Ascending aorta (tissue), 2 donors: ENCODE measurements around the gene FBXW11. TPM values are rescaled to one million over a fixed set of nuclear protein-coding genes. Genes with fewer than 3 reads are reported as not detected.

ENCODE experiments used
- DNase-seq, 2 donors: peaks; one replicate each; pipeline ENCODE4 v3.0.0-alpha.2; 2019; ENCODE audit warnings: low spot score in 2 of 2
- H3K27ac ChIP-seq, 2 donors: fragments of 200-600 bp; sonication (generic); one replicate each; pipeline ENCODE4 v1.5.1; 2016 to 2017; ENCODE audit warnings: mild to moderate bottlenecking in 1 of 2
- H3K27me3 ChIP-seq: fragments of 200-600 bp; sonication (generic); one replicate; pipeline ENCODE4 v1.5.1; 2017
- H3K36me3 ChIP-seq, 2 donors: fragments of 200-600 bp; sonication (generic); one replicate each; pipeline ENCODE4 v1.5.1; 2016
- H3K4me1 ChIP-seq, 2 donors: fragments of 200-600 bp; sonication (generic); one replicate each; pipeline ENCODE4 v1.5.1; 2016 to 2017; ENCODE audit warnings: mild to moderate bottlenecking in 1 of 2
- H3K4me3 ChIP-seq, 2 donors: fragments of 200-600 bp; sonication (generic); one replicate each; pipeline ENCODE4 v1.5.1; 2016 to 2017; ENCODE audit warnings: mild to moderate bottlenecking in 1 of 2
- H3K9me3 ChIP-seq, 2 donors: fragments of 200-600 bp; sonication (generic); one replicate each; pipeline ENCODE4 v1.5.1; 2016
- CTCF ChIP-seq, 3 experiments: fragments of 200-600 bp in 2 of 3; fragments of 450-650 bp in 1 of 3; sonication (generic) in 2 of 3; IDR thresholded peaks; one replicate each; pipeline ENCODE4 v1.5.1; 2016 to 2019; ENCODE audit warnings: antibody characterized with exemption in 3 of 3, mild to moderate bottlenecking in 1 of 3, moderate library complexity in 1 of 3
- intact Hi-C: fragments of 100-400 bp; cut with DNase I; formaldehyde crosslinking; loops from one replicate; pipeline ENCODE4 v1.15.1; 2023
- total RNA-seq: library from RNA; depleted of rRNA; stranded (reverse); fragments of >200 nt; gene quantifications from one replicate; pipeline ENCODE4 v1.1.0, GENCODE V29; 2016

Gene FBXW11
- total RNA-seq, 1 donor from 2014 or later = 34.6 TPM

DNA sequence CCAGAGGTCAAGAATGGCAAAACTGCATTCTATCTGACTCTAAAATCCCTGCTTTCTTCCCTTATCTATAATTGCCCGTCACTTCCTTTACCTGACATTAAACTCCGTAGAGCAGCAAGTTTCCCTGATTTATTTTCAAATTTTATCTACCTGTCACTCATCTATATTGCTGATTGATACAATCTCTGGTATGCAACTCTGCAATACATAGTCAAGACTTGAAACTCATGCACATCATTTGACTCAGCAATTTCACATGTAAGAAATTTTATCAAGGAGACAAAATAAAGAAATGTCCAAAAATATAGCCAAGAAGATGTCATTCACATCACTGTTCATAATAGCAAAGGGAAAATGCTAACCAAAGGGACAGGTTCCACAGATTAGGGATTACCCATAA is 39.5 kb downstream of the FBXW11 start:
- no peaks in the 10 kb centered on the region for H3K27me3 ChIP-seq
- no peak overlapping the region for H3K27ac ChIP-seq
- no peak for TF ChIP-seq CTCF (IDR thresholded peaks at IDR 0.05)
- H3K4me1 ChIP-seq = peaks cover 0 to 16% of the 10 kb centered on the region in 2 donors
- H3K36me3 ChIP-seq = no peaks in the 10 kb centered on the region
- intact Hi-C loops = loop anchor here (10.0 kb wide), 1 partner anchor 52 kb away; no protein-coding TSS in a partner anchor
- no peaks in the 10 kb centered on the region for H3K9me3 ChIP-seq
- no peak overlapping the region for H3K4me3 ChIP-seq
- no peak for DNase-seq

- no peaks in the 10 kb centered on the region for H3K9me3 ChIP-seq
- H3K36me3 ChIP-seq = no peaks in the 10 kb centered on the region
- H3K27me3 ChIP-seq = no peaks in the 10 kb centered on the region
- no peak for DNase-seq
- H3K4me1 ChIP-seq = peaks cover 0 to 20% of the 10 kb centered on the region in 2 donors
- no peak for TF ChIP-seq CTCF (IDR thresholded peaks at IDR 0.05)
- no peak overlapping the region for H3K4me3 ChIP-seq
- intact Hi-C loops = loop anchor here (10.0 kb wide), 1 partner anchor 51 kb away; no protein-coding TSS in a partner anchor
- H3K27ac ChIP-seq = no peak overlapping the region
Measured at GRCh38 chr5:171966270-171966669, 40.2 kb downstream of the FBXW11 start.

GRCh38 chr5:171965745-171966144 is 40.7 kb downstream of the FBXW11 start:
- H3K4me1 ChIP-seq = peaks cover 0 to 21% of the 10 kb centered on the region in 2 donors
- TF ChIP-seq CTCF (IDR thresholded peaks at IDR 0.05) = no peak
- intact Hi-C loops = loop anchor here (10.0 kb wide), 1 partner anchor 51 kb away; no protein-coding TSS in a partner anchor

GRCh38 chr5:171963416-171963815 is 43.0 kb downstream of the FBXW11 start:
- DNase-seq = no peak
- H3K9me3 ChIP-seq = no peaks in the 10 kb centered on the region
- H3K27me3 ChIP-seq = no peaks in the 10 kb centered on the region
- H3K4me3 ChIP-seq = no peak overlapping the region
- intact Hi-C loops = loop anchor here (10.0 kb wide), 1 partner anchor 49 kb away; no protein-coding TSS in a partner anchor
- TF ChIP-seq CTCF (IDR thresholded peaks at IDR 0.05) = no peak
- no peak overlapping the region for H3K27ac ChIP-seq
- no peaks in the 10 kb centered on the region for H3K36me3 ChIP-seq
- peaks cover 0 to 21% of the 10 kb centered on the region in 2 donors for H3K4me1 ChIP-seq

More at GRCh38 chr5:171965745-171966144, 40.7 kb downstream of the FBXW11 start:
- Histone ChIP-seq H3K4me3 (no peak overlapping the region), H3K9me3 (no peaks in the 10 kb centered on the region), H3K36me3 (no peaks in the 10 kb centered on the region), H3K27ac (no peak overlapping the region), H3K27me3 (no peaks in the 10 kb centered on the region)
- no peak for DNase-seq

DNA sequence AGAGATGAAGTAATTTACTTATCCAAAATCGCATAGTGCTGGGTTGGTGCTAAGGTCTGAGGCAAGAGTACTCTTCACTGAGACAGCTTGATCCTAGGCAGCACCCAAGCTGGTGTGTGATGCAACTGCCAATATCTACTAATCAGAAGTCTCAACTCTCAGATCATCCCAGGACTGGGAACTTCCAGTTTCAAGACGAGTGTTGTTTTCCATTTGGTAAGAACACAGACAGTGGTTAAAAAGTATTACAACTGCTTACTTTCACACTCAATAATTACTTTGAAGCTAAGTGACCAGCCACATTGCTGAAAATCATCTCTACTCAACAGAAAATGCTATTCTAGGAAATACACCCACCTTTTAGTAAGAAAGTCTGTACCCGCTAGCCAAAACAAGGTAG is 45.3 kb downstream of the FBXW11 start:
- no peaks in the 10 kb centered on the region for H3K9me3 ChIP-seq
- TF ChIP-seq CTCF (IDR thresholded peaks at IDR 0.05) = no peak

More for the DNA sequence above, 45.3 kb downstream of the FBXW11 start:
- Histone ChIP-seq H3K4me3 (no peak overlapping the region), H3K4me1 (peaks cover 6 to 36% of the 10 kb centered on the region in 2 donors), H3K27ac (no peak overlapping the region), H3K27me3 (no peaks in the 10 kb centered on the region), H3K36me3 (no peaks in the 10 kb centered on the region)
- intact Hi-C loops = loop anchor here (10.0 kb wide), 1 partner anchor 46 kb away; no protein-coding TSS in a partner anchor
- no peak for DNase-seq
